CD4-positive, alpha-beta T cell treated with Interleukin-1 beta for 1 hour (primary cell): Measurements from ENCODE around the gene OR4C13.
"Not testable (repeated sequence)": the region's sequence is repeated elsewhere in the genome, so short reads cannot be mapped to it uniquely, and the experiment has no call there.

ENCODE experiments used
- DNase-seq, 2 donors: peaks; one replicate each; pipeline ENCODE4 v3.0.0-alpha.2; 2020 to 2022

Gene OR4C13

DNA sequence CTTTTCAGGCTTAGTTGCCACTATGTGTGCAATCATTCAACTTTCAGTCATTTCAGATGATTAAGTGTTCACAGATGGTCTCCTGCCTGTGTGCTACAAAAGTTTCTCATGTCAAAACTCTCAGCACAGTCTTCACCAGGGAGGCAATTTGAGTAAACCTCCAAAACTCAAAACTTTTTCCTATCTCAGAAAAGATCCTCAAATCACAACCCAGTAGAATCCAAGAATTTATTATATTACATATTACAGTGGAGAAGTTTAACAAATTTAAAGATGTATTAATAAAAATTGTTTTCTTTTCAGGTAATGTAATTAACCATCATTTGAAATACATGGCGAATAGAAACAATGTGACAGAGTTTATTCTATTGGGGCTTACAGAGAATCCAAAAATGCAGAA is at the start of gene OR4C13:
Gene OR4C13, plus strand, starts transcription at position 301 of the 400 bp plus-strand sequence. Its CDS starts 32 bp downstream, at position 333.
- DNase-seq, result no peak

DNA sequence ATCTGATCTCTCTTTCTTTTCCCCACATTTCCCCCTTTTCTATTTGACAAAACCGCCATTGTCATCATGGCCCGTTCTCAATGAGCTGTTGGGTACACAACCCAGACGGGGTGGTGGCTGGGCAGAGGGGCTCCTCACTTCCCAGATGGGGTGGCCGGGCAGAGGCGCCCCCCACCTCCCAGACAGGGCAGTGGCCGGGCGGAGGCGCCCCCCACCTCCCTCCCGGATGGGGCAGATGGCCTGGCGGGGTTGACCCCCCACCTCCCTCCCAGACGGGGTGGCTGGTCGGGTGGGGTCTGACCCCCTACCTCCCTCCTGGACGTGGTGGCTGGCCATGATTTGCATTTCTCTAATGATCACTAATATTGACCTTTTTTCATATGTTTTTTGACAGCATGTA is 40.7 kb upstream of the OR4C13 start:
- not testable (repeated sequence) for DNase-seq

DNA sequence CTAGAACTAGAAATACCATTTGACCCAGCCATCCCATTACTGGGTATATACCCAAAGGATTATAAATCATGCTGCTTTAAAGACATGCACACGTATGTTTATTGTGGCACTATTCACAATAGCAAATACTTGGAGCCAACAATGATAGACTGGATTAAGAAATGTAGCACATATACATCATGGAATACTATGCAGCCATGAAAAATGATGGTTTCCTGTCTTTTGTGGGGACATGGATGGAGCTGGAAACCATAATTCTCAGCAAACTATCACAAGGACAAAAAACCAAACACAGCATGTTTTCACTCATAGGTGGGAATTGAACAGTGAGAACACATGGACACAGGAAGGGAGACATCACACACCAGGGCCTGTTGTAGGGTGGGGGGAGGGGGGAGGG is 3.5 kb upstream of the OR4C13 start:
- DNase-seq, result not testable (repeated sequence)

DNA sequence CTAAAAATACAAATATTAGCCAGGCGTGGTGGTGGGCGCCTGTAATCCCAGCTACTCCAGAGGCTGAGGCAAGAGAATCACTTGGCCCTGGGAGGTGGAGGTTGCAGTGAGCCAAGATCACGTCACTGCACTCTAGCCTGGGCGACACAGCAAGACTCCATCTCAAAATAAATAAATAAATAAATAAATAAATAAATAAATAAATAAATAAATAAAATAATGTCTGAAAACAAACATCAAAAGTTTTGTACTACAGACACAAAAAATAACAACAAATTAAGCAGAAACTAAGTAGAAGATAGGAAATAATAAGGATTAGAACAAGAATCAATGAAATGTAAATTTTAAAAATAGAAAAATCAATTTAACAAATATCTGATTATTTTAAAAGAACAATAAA is 21.2 kb downstream of the OR4C13 start:
- DNase-seq, result not testable (repeated sequence)

DNA sequence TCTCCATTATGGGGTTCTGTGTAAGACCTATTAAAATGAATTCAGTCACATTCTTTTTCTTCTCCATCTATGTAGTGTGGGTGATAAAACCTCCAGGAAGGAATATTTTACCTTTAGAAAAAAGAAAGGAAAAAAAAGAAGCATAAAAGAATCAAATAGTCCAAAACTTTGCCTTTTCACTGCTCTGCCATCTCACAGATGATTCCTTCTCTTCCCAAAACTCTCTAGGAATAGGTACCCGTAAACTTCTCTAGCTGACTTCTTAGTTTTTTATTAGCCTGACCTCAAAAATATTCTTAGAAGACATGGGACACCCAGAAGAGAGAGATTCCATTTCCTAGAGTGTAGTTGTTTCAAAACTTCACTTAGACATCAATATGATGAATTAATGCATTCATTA is 30.2 kb downstream of the OR4C13 start, which contains the start of gene OR4C12:
Gene OR4C12, minus strand, starts transcription at position 101 of the 400 bp plus-strand sequence. Its CDS starts 34 bp downstream, at position 67.
- not testable (repeated sequence) for DNase-seq

DNA sequence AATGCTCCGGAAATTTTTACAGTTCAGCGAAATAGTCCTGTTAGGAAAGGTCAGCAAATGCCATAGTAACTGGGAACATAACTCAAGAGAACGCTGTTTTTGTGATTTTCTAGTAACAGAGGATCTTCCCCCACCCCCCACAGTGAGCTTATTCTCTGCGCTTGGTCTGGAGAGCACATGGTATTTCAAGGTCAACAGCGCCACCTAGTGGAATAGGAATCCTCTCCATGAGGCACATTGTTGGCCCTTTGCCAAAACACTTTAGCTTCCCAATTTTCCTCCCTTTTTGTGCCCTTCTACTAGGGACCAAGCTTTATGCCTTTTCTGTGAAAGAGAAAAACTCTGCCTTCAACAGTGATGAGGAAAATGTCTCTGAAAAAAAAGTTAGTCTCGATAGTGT is 43.4 kb downstream of the OR4C13 start:
- peak in 1 of 2 donors; percentile 23 for DNase-seq
